Endothelial cell (in vitro differentiated cells): ENCODE data around the gene NDEL1. TPM values are rescaled to one million over a fixed set of nuclear protein-coding genes. Genes with fewer than 3 reads are reported as not detected.
A peak's percentile ranks its signal among the peaks of the same experiment; 100 is the strongest.

Experiments
- DNase-seq: peaks from one replicate; pipeline ENCODE4 v3.0.0; 2021; ENCODE audit warnings: low spot score
- H3K27ac Mint-ChIP-seq: one replicate; pipeline ENCODE4 v1.8.0; 2021; ENCODE audit warnings: mixed read lengths, inconsistent platforms; ENCODE audit not compliant: unreplicated experiment
- H3K27me3 Mint-ChIP-seq: one replicate; pipeline ENCODE4 v1.8.0; 2021; ENCODE audit warnings: mild to moderate bottlenecking, moderate library complexity, mixed read lengths, inconsistent platforms; ENCODE audit not compliant: unreplicated experiment
- H3K36me3 Mint-ChIP-seq: one replicate; pipeline ENCODE4 v1.8.0; 2021; ENCODE audit warnings: mild to moderate bottlenecking, low read depth, mixed read lengths, inconsistent platforms; ENCODE audit not compliant: unreplicated experiment
- H3K4me1 Mint-ChIP-seq: one replicate; pipeline ENCODE4 v1.8.0; 2021; ENCODE audit warnings: mild to moderate bottlenecking, mixed read lengths, inconsistent platforms; ENCODE audit not compliant: unreplicated experiment
- H3K4me3 Mint-ChIP-seq: one replicate; pipeline ENCODE4 v1.8.0; 2021; ENCODE audit warnings: mild to moderate bottlenecking, mixed read lengths, inconsistent platforms; ENCODE audit not compliant: unreplicated experiment
- H3K9me3 Mint-ChIP-seq: one replicate; pipeline ENCODE4 v1.8.0; 2021; ENCODE audit warnings: mixed read lengths, inconsistent platforms; ENCODE audit not compliant: unreplicated experiment
- CTCF ChIP-seq: fragments of 200-600 bp; sonication (generic); IDR thresholded peaks from one replicate; pipeline ENCODE4 v1.5.0; 2021; ENCODE audit warnings: antibody characterized with exemption; ENCODE audit not compliant: unreplicated experiment
- total RNA-seq: library from RNA; stranded (reverse); fragmentation: NEBNext Ultra II Directional; extraction: Animal tissue kit (Norgen Biotek cat#: 25700); gene quantifications from one replicate; pipeline ENCODE4 v1.2.1, GENCODE V29; 2021; ENCODE audit not compliant: unreplicated experiment

Gene NDEL1
- total RNA-seq, 1 donor from 2014 or later: 82.4 TPM

- TF ChIP-seq CTCF: no peak
- no peak overlapping the region for H3K4me3 Mint-ChIP-seq
- no peaks in the 10 kb centered on the region for H3K36me3 Mint-ChIP-seq
- peaks cover 10% of the 10 kb centered on the region for H3K27me3 Mint-ChIP-seq
- H3K4me1 Mint-ChIP-seq: peaks cover 6% of the 10 kb centered on the region
- H3K9me3 Mint-ChIP-seq: no peaks in the 10 kb centered on the region
- H3K27ac Mint-ChIP-seq: no peak overlapping the region
- DNase-seq: no peak
These were observed 27.3 kb upstream of the NDEL1 start for GRCh38 chr17:8408371-8408770.

- no peak overlapping the region for H3K4me3 Mint-ChIP-seq
- peaks cover 10% of the 10 kb centered on the region for H3K27me3 Mint-ChIP-seq
- H3K4me1 Mint-ChIP-seq: peaks cover 8% of the 10 kb centered on the region
- no peak overlapping the region for H3K27ac Mint-ChIP-seq
- H3K9me3 Mint-ChIP-seq: no peaks in the 10 kb centered on the region
- no peaks in the 10 kb centered on the region for H3K36me3 Mint-ChIP-seq
- peak; percentile 92 for DNase-seq
- TF ChIP-seq CTCF: peak; percentile 92
These were observed 25.5 kb upstream of the NDEL1 start for GRCh38 chr17:8409966-8410882.

- H3K27me3 Mint-ChIP-seq: peaks cover 10% of the 10 kb centered on the region
These were observed 24.8 kb upstream of the NDEL1 start for GRCh38 chr17:8410883-8411238.

GRCh38 chr17:8412089-8412488, 23.6 kb upstream of the NDEL1 start:
- H3K36me3 Mint-ChIP-seq: no peaks in the 10 kb centered on the region
- H3K4me1 Mint-ChIP-seq: peaks cover 8% of the 10 kb centered on the region
- no peak overlapping the region for H3K4me3 Mint-ChIP-seq
- H3K9me3 Mint-ChIP-seq: no peaks in the 10 kb centered on the region
- no peak overlapping the region for H3K27ac Mint-ChIP-seq
- DNase-seq: no peak
- H3K27me3 Mint-ChIP-seq: peaks cover 8% of the 10 kb centered on the region
- TF ChIP-seq CTCF: no peak

More at GRCh38 chr17:8410883-8411238, 24.8 kb upstream of the NDEL1 start:
- no peaks in the 10 kb centered on the region for H3K9me3 Mint-ChIP-seq
- peaks cover 8% of the 10 kb centered on the region for H3K4me1 Mint-ChIP-seq
- no peak overlapping the region for H3K27ac Mint-ChIP-seq
- DNase-seq: no peak
- no peaks in the 10 kb centered on the region for H3K36me3 Mint-ChIP-seq
- H3K4me3 Mint-ChIP-seq: no peak overlapping the region
- no peak for TF ChIP-seq CTCF

GRCh38 chr17:8413328-8413727, 22.4 kb upstream of the NDEL1 start:
- H3K9me3 Mint-ChIP-seq: no peaks in the 10 kb centered on the region
- H3K27ac Mint-ChIP-seq: no peak overlapping the region
- DNase-seq: no peak
- TF ChIP-seq CTCF: no peak
- H3K4me3 Mint-ChIP-seq: no peak overlapping the region
- no peaks in the 10 kb centered on the region for H3K36me3 Mint-ChIP-seq
- peaks cover 7% of the 10 kb centered on the region for H3K27me3 Mint-ChIP-seq
- H3K4me1 Mint-ChIP-seq: peaks cover 11% of the 10 kb centered on the region
